DND-41 (cell line): Measurements from ENCODE around the gene KRTAP2-4.
"Not testable (repeated sequence)": the region's sequence is repeated elsewhere in the genome, so short reads cannot be mapped to it uniquely, and the experiment has no call there.

ENCODE experiments used
- CTCF ChIP-seq: IDR thresholded peaks from 2 replicates; pipeline ENCODE4 v1.5.1; 2012; ENCODE audit warnings: borderline replicate concordance, low read length, moderate library complexity, mild to moderate bottlenecking; ENCODE audit not compliant: poor library complexity, severe bottlenecking; ENCODE audit errors: extremely low read depth
- EZH2 ChIP-seq: IDR thresholded peaks from 3 replicates; pipeline ENCODE4 v1.6.1; 2012; ENCODE audit warnings: borderline replicate concordance, low read depth, mild to moderate bottlenecking, moderate library complexity, low read length, inconsistent platforms; ENCODE audit not compliant: severe bottlenecking

DNA sequence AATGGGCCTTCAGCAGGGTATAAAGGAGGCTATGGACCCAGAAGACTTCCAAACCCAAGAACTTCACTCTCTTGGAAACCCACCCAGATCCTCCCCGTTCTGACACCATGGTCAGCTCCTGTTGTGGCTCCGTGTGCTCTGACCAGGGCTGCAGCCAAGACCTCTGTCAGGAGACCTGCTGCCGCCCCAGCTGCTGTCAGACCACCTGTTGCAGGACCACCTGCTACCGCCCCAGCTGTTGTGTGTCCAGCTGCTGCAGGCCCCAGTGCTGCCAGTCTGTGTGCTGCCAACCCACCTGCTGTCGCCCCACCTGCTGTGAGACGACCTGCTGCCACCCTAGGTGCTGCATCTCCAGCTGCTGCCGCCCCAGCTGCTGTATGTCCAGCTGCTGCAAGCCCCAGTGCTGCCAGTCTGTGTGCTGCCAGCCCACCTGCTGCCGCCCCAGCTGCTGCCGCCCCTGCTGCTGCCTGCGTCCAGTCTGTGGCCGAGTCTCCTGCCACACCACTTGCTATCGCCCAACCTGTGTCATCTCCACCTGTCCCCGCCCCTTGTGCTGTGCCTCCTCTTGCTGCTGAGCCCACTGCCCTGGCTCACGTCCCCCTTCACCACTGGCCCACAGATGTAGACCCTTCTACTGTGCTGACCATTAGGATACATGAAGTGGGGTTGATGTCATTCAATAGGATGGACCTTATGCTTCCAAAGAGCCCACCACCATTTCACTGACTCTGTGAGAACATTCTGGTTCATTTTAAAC lies 18.6 kb upstream of the KRTAP2-4 start, which contains the start of gene KRTAP4-7:
- not testable (repeated sequence) for TF ChIP-seq EZH2, CTCF
